Colon (tissue), 2 donors: Measurements from ENCODE around the gene VPS33A.
"Not testable (repeated sequence)": the region's sequence is repeated elsewhere in the genome, so short reads cannot be mapped to it uniquely, and the experiment has no call there.

Experiments used
- FAIRE-seq: peaks from 2 replicates; lab custom pipeline; 2012; peaks lifted over from hg19 to GRCh38; lab: Jason Lieb, UNC
- donor health status: control.
- donor health status: control.

The VPS33A gene

GRCh38 chr12:122266230-122266901 is at the start of gene VPS33A:
TSS of gene VPS33A (minus strand) at chr12:122266494. CDS start at chr12:122266408, 86 bp downstream.
- FAIRE-seq = no peak

GRCh38 chr12:122312926-122313325 is 46.6 kb upstream of the VPS33A start:
- FAIRE-seq = no peak

- FAIRE-seq = no peak
These were observed 45.4 kb upstream of the VPS33A start for GRCh38 chr12:122311696-122312095.

GRCh38 chr12:122310626-122311333 is 44.5 kb upstream of the VPS33A start:
- FAIRE-seq = no peak

GRCh38 chr12:122309564-122310121 is 43.3 kb upstream of the VPS33A start:
- FAIRE-seq = no peak

GRCh38 chr12:122308811-122309210 is 42.5 kb upstream of the VPS33A start:
- FAIRE-seq = no peak

GRCh38 chr12:122306407-122306806 is 40.1 kb upstream of the VPS33A start:
- no peak for FAIRE-seq

GRCh38 chr12:122304924-122305323 is 38.6 kb upstream of the VPS33A start:
- FAIRE-seq = no peak

GRCh38 chr12:122303068-122303467 is 36.8 kb upstream of the VPS33A start:
- FAIRE-seq = no peak

- no peak for FAIRE-seq
These were observed 31.9 kb upstream of the VPS33A start for GRCh38 chr12:122298071-122298748.

- no peak for FAIRE-seq
These were observed 31.2 kb upstream of the VPS33A start for GRCh38 chr12:122297494-122297893.

GRCh38 chr12:122295877-122296276 is 29.6 kb upstream of the VPS33A start:
- no peak for FAIRE-seq

GRCh38 chr12:122293081-122293480 is 26.8 kb upstream of the VPS33A start:
- no peak for FAIRE-seq

GRCh38 chr12:122291431-122291830 is 25.1 kb upstream of the VPS33A start:
- no peak for FAIRE-seq

- FAIRE-seq = no peak
These were observed 17.4 kb upstream of the VPS33A start for GRCh38 chr12:122283680-122284079.

- FAIRE-seq = no peak
These were observed 15.8 kb upstream of the VPS33A start for GRCh38 chr12:122282061-122282460.

GRCh38 chr12:122276242-122276641 is 9.9 kb upstream of the VPS33A start:
- no peak for FAIRE-seq

- FAIRE-seq = no peak
These were observed 9.2 kb upstream of the VPS33A start for GRCh38 chr12:122275459-122275858.

- no peak for FAIRE-seq
These were observed 436 bp downstream of the VPS33A start for GRCh38 chr12:122265886-122266229.

GRCh38 chr12:122265476-122265875 is 818 bp downstream of the VPS33A start:
- no peak for FAIRE-seq

- not testable (repeated sequence) for FAIRE-seq
These were observed 5.6 kb downstream of the VPS33A start for GRCh38 chr12:122260735-122261134.

- not testable (repeated sequence) for FAIRE-seq
These were observed 7.4 kb downstream of the VPS33A start for GRCh38 chr12:122258939-122259338.

GRCh38 chr12:122258462-122258861 is 7.8 kb downstream of the VPS33A start:
- FAIRE-seq = not testable (repeated sequence)
